ENCODE measurements around the gene ZNF488. TPM values are rescaled to one million over a fixed set of nuclear protein-coding genes. Genes with fewer than 3 reads are reported as not detected.

The ZNF488 gene
- total and polyA plus RNA-seq, 2 donors (not counting 1 experiment from before 2014, with no cell fraction given), result 0.07 TPM; not detected in 1

DNA sequence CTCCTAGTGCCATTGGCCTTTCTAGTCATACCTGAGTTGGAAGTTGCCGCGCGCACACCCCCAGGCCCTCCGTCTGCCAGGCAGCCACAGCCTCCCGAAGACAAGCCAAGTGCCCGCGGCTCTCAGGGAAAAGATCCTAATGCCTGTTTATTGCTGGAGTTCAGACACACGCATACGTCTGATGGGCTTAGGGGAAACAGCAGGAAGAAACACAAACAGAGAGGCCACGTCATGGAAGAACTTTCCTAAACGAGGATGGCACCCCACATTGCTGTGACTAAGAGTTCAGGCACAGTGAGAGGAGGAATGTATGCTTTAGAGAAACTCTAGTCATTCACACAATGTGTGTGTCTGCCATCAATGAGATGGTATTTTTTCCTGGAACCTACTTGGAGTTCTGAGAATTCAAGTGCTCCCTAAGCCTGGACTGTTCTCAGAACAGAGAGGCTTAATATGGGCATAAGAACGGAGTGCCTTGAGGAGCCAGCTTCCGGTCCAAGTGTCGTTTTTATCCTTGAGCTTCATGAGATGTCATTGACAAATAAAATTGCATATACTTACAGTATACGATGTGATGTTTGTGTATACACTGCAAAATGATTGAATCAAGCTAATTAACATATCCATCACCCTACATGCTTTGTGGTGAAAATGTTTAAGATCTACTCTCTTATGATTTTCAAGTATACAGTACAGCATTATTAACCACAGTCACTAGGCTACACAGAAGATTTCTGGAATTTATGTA is 47.5 kb downstream of the ZNF488 start:
- H3K9me3 ChIP-seq (ENCODE audit: control insufficient read depth, insufficient read depth, low read depth, low read length), result no peaks in the 10 kb centered on the region
- H3K27me3 ChIP-seq (ENCODE audit: control insufficient read depth, insufficient read depth, low read length), result peaks cover 3% of the 10 kb centered on the region
- no peak overlapping the region for H3K4me2 ChIP-seq (ENCODE audit: extremely low read depth, insufficient read depth, low read length)
- no peak for TF ChIP-seq EZH2 (IDR thresholded peaks at IDR 0.05; ENCODE audit: low read length, missing control alignments)
- peak; percentile 8 to 19 for DNase-seq (ENCODE audit: low read depth in 2 of 2)
- H4K20me1 ChIP-seq (ENCODE audit: control insufficient read depth, extremely low read depth, insufficient read depth, low read length), result no peaks in the 10 kb centered on the region
- H3K27ac ChIP-seq (ENCODE audit: insufficient read depth, low read length), result no peak overlapping the region
- H3K9ac ChIP-seq (ENCODE audit: insufficient read depth, low read length), result no peak overlapping the region
- H2AFZ ChIP-seq (ENCODE audit: low read length), result no peak overlapping the region
- no peaks in the 10 kb centered on the region for H3K4me1 ChIP-seq (ENCODE audit: control insufficient read depth, extremely low read depth, insufficient read depth, low read length)
- no peaks in the 10 kb centered on the region for H3K79me2 ChIP-seq (ENCODE audit: control insufficient read depth, insufficient read depth, low read length)
- no peak overlapping the region for H3K4me3 ChIP-seq (replicated peaks in 1 of 4; ENCODE audit: control extremely low read depth in 1 of 4, insufficient read depth in 1 of 4, low read depth in 3 of 4, low read length in 4 of 4)
- no peaks in the 10 kb centered on the region for H3K36me3 ChIP-seq (ENCODE audit: control insufficient read depth, insufficient read depth, low read length)

DNA sequence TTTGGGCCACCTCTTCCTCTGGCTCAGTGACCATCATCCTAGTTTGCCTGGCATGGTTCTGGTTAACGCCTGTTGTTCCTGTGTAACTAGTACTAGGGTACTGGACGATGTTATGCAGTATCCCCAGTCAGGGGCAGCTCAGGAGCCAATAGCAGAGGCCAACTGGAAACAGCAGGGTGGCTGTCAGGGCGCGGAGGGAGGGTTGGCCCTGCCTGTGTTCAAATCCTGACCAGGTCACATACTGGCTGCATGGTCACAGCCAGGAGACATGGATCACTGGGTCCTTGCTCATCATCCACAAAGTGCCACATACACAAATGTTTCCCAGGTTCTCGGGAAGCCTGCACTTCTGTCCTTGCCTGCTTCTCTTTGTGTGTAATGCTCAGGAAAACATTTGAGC is 48.2 kb downstream of the ZNF488 start:
- Histone ChIP-seq H3K79me2 (ENCODE audit: control insufficient read depth, insufficient read depth, low read length) (no peaks in the 10 kb centered on the region), H3K4me2 (ENCODE audit: extremely low read depth, insufficient read depth, low read length) (no peak overlapping the region), H3K36me3 (ENCODE audit: control insufficient read depth, insufficient read depth, low read length) (no peaks in the 10 kb centered on the region), H3K4me1 (ENCODE audit: control insufficient read depth, extremely low read depth, insufficient read depth, low read length) (no peaks in the 10 kb centered on the region), H3K4me3 (replicated peaks in 1 of 4; ENCODE audit: control extremely low read depth in 1 of 4, insufficient read depth in 1 of 4, low read depth in 3 of 4, low read length in 4 of 4) (no peak overlapping the region), H3K9me3 (ENCODE audit: control insufficient read depth, insufficient read depth, low read depth, low read length) (no peaks in the 10 kb centered on the region), H2AFZ (ENCODE audit: low read length) (no peak overlapping the region), H3K27ac (ENCODE audit: insufficient read depth, low read length) (no peak overlapping the region), H4K20me1 (ENCODE audit: control insufficient read depth, extremely low read depth, insufficient read depth, low read length) (no peaks in the 10 kb centered on the region), H3K9ac (ENCODE audit: insufficient read depth, low read length) (no peak overlapping the region), H3K27me3 (ENCODE audit: control insufficient read depth, insufficient read depth, low read length) (peaks cover 3% of the 10 kb centered on the region)
- TF ChIP-seq EZH2 (IDR thresholded peaks at IDR 0.05; ENCODE audit: low read length, missing control alignments), result no peak
- TF ChIP-seq, protein P1, sequence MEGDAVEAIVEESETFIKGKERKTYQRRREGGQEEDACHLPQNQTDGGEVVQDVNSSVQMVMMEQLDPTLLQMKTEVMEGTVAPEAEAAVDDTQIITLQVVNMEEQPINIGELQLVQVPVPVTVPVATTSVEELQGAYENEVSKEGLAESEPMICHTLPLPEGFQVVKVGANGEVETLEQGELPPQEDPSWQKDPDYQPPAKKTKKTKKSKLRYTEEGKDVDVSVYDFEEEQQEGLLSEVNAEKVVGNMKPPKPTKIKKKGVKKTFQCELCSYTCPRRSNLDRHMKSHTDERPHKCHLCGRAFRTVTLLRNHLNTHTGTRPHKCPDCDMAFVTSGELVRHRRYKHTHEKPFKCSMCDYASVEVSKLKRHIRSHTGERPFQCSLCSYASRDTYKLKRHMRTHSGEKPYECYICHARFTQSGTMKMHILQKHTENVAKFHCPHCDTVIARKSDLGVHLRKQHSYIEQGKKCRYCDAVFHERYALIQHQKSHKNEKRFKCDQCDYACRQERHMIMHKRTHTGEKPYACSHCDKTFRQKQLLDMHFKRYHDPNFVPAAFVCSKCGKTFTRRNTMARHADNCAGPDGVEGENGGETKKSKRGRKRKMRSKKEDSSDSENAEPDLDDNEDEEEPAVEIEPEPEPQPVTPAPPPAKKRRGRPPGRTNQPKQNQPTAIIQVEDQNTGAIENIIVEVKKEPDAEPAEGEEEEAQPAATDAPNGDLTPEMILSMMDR (conservative IDR thresholded peaks at IDR 0.05 in 1 of 2, IDR thresholded peaks at IDR 0.05 in 1 of 2; ENCODE audit: low read depth in 1 of 2, low read length in 2 of 2), result no peak
- no peak for DNase-seq (ENCODE audit: low read depth in 2 of 2)

DNA sequence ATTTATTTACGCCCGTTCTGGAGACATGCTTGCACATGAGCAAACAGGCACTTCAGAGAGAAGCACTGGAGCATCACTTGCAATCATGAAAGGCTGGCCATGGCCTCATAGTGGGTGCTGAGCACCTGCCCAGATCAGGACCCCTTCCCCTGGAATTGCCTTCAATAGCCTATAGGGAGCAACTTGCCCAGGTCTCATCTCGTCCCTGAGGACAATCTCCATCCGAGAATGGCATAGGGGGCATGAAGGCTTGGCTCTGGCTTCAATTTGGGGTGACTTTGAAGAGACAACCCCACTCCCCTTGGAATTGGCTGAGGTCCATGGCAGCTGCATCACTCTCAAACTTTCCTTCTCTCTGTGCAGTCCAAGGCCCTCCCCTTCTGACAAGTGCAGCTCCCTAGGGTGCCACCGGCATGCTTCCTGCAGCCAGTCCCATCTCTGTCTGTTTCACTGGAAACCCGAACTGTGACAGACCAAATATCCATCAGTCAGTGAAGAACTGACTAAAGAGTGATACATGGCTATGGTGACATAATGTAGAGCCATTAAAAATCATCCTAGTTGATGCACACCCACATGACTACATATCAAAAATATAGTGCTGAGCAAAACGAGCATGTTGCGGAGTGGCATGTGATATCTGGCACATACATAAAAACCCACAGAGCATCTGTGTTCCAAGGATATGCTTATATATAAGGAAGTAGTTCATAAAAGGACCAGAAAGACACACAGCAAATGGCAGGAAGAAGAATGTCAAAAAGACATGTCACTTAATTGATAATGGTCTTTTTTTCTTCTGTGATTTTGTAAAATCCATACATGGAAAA is 49.4 kb downstream of the ZNF488 start:
- no peak overlapping the region for H3K4me3 ChIP-seq (replicated peaks in 1 of 4; ENCODE audit: control extremely low read depth in 1 of 4, insufficient read depth in 1 of 4, low read depth in 3 of 4, low read length in 4 of 4)
- H3K9me3 ChIP-seq (ENCODE audit: control insufficient read depth, insufficient read depth, low read depth, low read length), result no peaks in the 10 kb centered on the region
- H3K27ac ChIP-seq (ENCODE audit: insufficient read depth, low read length), result no peak overlapping the region
- H4K20me1 ChIP-seq (ENCODE audit: control insufficient read depth, extremely low read depth, insufficient read depth, low read length), result no peaks in the 10 kb centered on the region
- H3K4me2 ChIP-seq (ENCODE audit: extremely low read depth, insufficient read depth, low read length), result no peak overlapping the region
- no peaks in the 10 kb centered on the region for H3K36me3 ChIP-seq (ENCODE audit: control insufficient read depth, insufficient read depth, low read length)
- no peaks in the 10 kb centered on the region for H3K4me1 ChIP-seq (ENCODE audit: control insufficient read depth, extremely low read depth, insufficient read depth, low read length)
- DNase-seq (ENCODE audit: low read depth in 2 of 2), result no peak
- no peak overlapping the region for H2AFZ ChIP-seq (ENCODE audit: low read length)
- peaks cover 3% of the 10 kb centered on the region for H3K27me3 ChIP-seq (ENCODE audit: control insufficient read depth, insufficient read depth, low read length)
- H3K9ac ChIP-seq (ENCODE audit: insufficient read depth, low read length), result no peak overlapping the region
- TF ChIP-seq, protein P1 (conservative IDR thresholded peaks at IDR 0.05 in 1 of 2, IDR thresholded peaks at IDR 0.05 in 1 of 2; ENCODE audit: low read depth in 1 of 2, low read length in 2 of 2), result no peak
- no peak for TF ChIP-seq EZH2 (IDR thresholded peaks at IDR 0.05; ENCODE audit: low read length, missing control alignments)
- no peaks in the 10 kb centered on the region for H3K79me2 ChIP-seq (ENCODE audit: control insufficient read depth, insufficient read depth, low read length)
